Measurements from ENCODE around the gene AQP9.
"Not testable (repeated sequence)": the region's sequence is repeated elsewhere in the genome, so short reads cannot be mapped to it uniquely, and the experiment has no call there.

Gene AQP9, protein sequence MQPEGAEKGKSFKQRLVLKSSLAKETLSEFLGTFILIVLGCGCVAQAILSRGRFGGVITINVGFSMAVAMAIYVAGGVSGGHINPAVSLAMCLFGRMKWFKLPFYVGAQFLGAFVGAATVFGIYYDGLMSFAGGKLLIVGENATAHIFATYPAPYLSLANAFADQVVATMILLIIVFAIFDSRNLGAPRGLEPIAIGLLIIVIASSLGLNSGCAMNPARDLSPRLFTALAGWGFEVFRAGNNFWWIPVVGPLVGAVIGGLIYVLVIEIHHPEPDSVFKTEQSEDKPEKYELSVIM

GRCh38 chr15:58138106-58138505, at the start of gene AQP9:
Gene AQP9 (plus strand): TSS chr15:58138381. CDS start chr15:58138566, 185 bp downstream.
- DNase-seq, result no peak
- in situ Hi-C loops (cut with MboI; ENCODE audit: low pct_unique_long_range_greater_than_20kb, low sequenced_read_pairs), result no loop called here

GRCh38 chr15:58095415-58095814, 42.8 kb upstream of the AQP9 start:
- in situ Hi-C loops (cut with MboI; ENCODE audit: low pct_unique_long_range_greater_than_20kb, low sequenced_read_pairs), result no loop called here
- no peak for DNase-seq

- in situ Hi-C loops (cut with MboI; ENCODE audit: low pct_unique_long_range_greater_than_20kb, low sequenced_read_pairs), result no loop called here
- no peak for DNase-seq
Measured at GRCh38 chr15:58096529-58097084, 41.6 kb upstream of the AQP9 start.

DNA sequence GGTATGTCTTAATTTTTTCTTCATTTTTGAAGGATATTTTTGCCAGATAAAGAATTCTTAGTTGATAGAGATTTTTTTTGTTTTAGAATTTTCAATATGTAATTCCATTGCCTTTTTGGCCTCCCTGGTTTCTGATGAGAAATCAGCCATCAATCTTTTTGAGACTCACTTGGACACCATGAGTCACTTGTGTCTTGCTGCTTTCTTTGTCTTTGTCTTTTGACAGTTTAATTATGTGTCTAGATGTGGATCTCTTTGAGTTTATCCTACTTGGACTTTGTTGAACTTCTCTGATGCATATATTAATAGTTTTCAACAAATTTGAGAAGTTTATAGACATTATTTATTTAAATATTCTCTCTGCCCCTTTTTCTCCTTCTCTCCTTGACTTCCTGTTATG, 34.7 kb upstream of the AQP9 start:
- DNase-seq, result no peak
- in situ Hi-C loops (cut with MboI; ENCODE audit: low pct_unique_long_range_greater_than_20kb, low sequenced_read_pairs), result no loop called here

DNA sequence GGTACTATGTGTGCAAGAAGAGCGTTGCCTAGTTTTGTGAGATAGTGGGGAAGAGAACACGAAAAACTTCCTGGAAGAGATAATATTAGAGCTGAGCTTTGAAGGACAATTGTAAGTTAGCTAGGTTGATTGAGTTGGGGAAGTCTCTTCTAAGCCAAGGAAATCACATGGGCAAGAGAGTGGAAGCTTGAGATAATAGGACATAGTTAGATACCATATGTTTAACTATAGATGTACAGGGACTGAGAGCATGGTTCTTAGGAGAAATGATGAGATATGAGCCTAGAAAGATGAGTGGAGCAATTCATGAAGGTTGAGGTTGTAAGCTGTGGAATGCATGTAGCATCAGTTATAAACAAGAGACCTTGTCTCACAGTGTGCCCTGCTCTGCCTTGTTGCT, 30.1 kb upstream of the AQP9 start:
- no peak for DNase-seq
- in situ Hi-C loops (cut with MboI; ENCODE audit: low pct_unique_long_range_greater_than_20kb, low sequenced_read_pairs), result no loop called here

DNA sequence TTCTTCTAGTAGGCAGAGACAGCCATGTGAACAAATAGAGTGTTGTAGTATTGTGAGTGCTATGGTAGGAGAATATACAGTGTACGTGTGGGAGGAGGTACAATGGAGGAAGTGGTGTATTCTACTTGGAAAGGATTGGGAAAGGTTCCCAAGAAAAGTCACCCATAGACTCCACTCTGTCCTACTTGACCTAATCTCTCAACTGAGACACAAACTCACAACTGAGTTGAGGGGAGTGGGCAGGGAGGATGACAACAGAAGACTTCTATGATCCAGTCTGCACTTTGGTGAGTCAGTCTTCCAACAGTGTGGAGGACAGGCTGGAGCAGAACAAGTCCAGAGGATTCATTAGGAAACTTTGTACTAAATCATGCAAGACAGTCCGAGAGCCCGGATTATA, 28.8 kb upstream of the AQP9 start:
- in situ Hi-C loops (cut with MboI; ENCODE audit: low pct_unique_long_range_greater_than_20kb, low sequenced_read_pairs), result no loop called here
- DNase-seq, result no peak

DNA sequence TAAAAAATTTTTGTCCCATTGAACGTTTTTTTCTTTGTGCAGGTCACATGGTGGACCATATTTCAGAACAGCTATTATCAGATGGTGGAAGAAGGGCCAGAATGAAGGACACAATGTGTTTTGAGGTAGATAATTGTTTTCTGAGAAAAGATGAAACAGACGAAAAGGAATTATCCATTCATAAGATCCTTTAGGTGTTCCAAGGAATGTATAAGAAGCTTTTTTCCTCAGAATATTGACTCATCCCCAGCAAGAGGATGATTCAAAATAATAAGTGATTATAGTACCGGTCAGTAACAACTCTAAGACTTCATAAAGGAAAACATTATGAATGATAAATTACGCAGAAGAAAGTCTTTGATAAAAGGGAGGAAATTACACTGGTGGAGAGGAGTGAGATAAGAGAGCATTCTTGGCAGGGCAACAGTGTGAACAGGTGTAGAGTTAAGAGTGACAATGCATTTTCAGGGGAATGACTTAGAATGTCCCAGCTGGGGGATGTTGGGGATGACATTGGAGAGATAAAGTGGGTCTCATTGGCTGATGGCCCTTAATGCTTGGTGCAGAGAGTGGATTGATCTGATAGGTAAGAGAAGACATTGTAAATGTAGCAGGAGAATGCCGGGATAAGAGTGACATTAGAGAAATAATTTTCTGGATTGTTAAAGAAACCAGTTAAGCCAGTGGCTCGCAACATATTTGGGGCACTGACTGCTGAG, 27.0 kb upstream of the AQP9 start:
- DNase-seq, result no peak
- in situ Hi-C loops (cut with MboI; ENCODE audit: low pct_unique_long_range_greater_than_20kb, low sequenced_read_pairs), result no loop called here

DNA sequence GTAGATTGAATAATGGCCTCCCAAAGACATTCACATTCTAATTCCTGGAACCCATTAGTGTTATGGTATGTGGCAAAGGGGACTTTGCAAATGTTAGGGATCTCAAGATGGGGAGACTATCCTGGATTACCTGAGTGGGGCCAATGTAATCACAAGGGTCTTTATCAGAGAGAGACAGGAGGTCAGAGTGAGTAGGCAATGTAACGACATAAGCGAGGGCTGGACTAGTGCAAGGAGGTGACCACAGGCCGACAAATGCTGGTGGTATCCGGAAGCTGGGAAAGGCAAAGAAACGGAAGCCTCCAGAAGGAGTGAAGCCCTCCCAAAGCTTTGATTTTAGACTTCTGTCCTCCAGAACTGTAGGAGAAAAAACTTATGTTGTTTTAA, 26.5 kb upstream of the AQP9 start:
- in situ Hi-C loops (cut with MboI; ENCODE audit: low pct_unique_long_range_greater_than_20kb, low sequenced_read_pairs), result no loop called here
- no peak for DNase-seq

GRCh38 chr15:58113358-58113757, 24.8 kb upstream of the AQP9 start:
- DNase-seq; in situ Hi-C loops (cut with MboI; ENCODE audit: low pct_unique_long_range_greater_than_20kb, low sequenced_read_pairs): not testable (repeated sequence)

GRCh38 chr15:58114388-58114787, 23.8 kb upstream of the AQP9 start:
- in situ Hi-C loops (cut with MboI; ENCODE audit: low pct_unique_long_range_greater_than_20kb, low sequenced_read_pairs), result no loop called here
- no peak for DNase-seq

DNA sequence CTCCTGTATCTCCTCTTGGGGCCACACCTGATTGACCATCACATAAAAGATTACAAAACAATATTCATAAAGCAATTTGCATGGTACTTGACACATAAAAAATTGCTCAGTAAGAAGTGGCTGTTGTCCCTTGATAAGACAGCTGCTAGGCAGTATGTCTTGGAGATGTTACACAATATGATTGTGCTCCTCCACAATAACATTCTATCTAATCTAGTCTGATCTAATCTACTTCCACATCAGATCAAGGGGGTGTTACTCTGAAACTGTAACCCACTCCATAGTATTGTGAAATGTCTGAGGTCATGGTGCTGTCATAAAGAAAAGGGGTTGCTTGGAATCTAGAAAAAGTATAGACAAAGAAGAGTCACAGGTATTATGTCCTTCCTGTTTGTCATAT, 23.4 kb upstream of the AQP9 start:
- no peak for DNase-seq

GRCh38 chr15:58115692-58116091, 22.5 kb upstream of the AQP9 start:
- DNase-seq, result no peak

More for the DNA sequence above, 23.4 kb upstream of the AQP9 start:
- in situ Hi-C loops (cut with MboI; ENCODE audit: low pct_unique_long_range_greater_than_20kb, low sequenced_read_pairs), result no loop called here

GRCh38 chr15:58117619-58118018, 20.6 kb upstream of the AQP9 start:
- no peak for DNase-seq
- in situ Hi-C loops (cut with MboI; ENCODE audit: low pct_unique_long_range_greater_than_20kb, low sequenced_read_pairs), result no loop called here

More at GRCh38 chr15:58115692-58116091, 22.5 kb upstream of the AQP9 start:
- in situ Hi-C loops (cut with MboI; ENCODE audit: low pct_unique_long_range_greater_than_20kb, low sequenced_read_pairs), result no loop called here

- no peak for DNase-seq
- in situ Hi-C loops (cut with MboI; ENCODE audit: low pct_unique_long_range_greater_than_20kb, low sequenced_read_pairs), result no loop called here
Measured at GRCh38 chr15:58118272-58118671, 19.9 kb upstream of the AQP9 start.

GRCh38 chr15:58119016-58119415, 19.2 kb upstream of the AQP9 start:
- in situ Hi-C loops (cut with MboI; ENCODE audit: low pct_unique_long_range_greater_than_20kb, low sequenced_read_pairs), result no loop called here
- DNase-seq, result no peak

- in situ Hi-C loops (cut with MboI; ENCODE audit: low pct_unique_long_range_greater_than_20kb, low sequenced_read_pairs), result no loop called here
- DNase-seq, result no peak
Measured at GRCh38 chr15:58124585-58124984, 13.6 kb upstream of the AQP9 start.

DNA sequence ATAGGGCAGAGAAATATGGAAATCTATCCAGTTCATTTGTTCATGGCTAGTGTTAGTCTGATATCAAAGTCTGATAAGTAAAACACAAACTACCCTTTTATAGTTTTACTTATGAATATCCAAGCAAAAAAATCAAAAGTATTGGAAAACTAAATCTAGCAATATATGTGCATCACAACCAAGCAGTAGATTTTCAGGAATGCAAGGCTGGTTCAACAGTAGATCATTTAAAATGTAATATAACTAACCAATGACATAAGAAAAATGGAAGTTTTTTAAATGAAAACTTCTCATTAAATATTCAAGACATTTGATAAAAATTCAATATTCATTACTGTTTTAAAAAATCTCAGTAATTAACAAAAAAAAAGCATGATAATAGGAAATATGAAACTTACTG, 12.8 kb upstream of the AQP9 start:
- no peak for DNase-seq
- in situ Hi-C loops (cut with MboI; ENCODE audit: low pct_unique_long_range_greater_than_20kb, low sequenced_read_pairs), result no loop called here

GRCh38 chr15:58134886-58135285, 3.3 kb upstream of the AQP9 start:
- in situ Hi-C loops (cut with MboI; ENCODE audit: low pct_unique_long_range_greater_than_20kb, low sequenced_read_pairs), result no loop called here

GRCh38 chr15:58135511-58136174, 2.5 kb upstream of the AQP9 start:
- in situ Hi-C loops (cut with MboI; ENCODE audit: low pct_unique_long_range_greater_than_20kb, low sequenced_read_pairs), result no loop called here

More at GRCh38 chr15:58134886-58135285, 3.3 kb upstream of the AQP9 start:
- no peak for DNase-seq

DNA sequence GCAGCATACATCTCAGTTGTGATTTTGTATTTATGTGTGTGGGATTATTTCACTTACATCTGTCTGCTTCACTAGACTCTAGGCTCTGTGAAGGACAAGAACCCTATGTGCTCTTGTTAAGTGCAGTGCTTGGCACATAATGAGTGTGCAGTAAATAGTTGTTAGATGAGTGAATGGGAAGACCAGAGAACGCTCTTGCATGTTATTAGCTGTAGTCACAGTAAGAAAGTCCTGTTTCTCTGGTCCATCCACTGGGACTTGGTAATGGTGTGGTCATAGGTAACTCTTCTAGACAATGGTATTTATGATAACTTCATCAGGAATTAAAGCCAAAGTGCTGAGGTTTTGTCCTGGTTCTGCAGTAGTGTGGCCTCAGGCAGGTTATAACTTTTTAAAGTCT, 1.4 kb upstream of the AQP9 start:
- in situ Hi-C loops (cut with MboI; ENCODE audit: low pct_unique_long_range_greater_than_20kb, low sequenced_read_pairs), result no loop called here
- DNase-seq, result no peak

More at GRCh38 chr15:58135511-58136174, 2.5 kb upstream of the AQP9 start:
- no peak for DNase-seq
